Thyroid gland (tissue), 4 donors: ENCODE measurements around the gene TMEM175. TPM values are rescaled to one million over a fixed set of nuclear protein-coding genes. Genes with fewer than 3 reads are reported as not detected.

Experiments
- DNase-seq, 2 donors: peaks; one replicate each; pipeline ENCODE4 v3.0.0-alpha.2; 2019
- H3K27ac ChIP-seq, 3 donors: fragments of 200-600 bp; sonication (generic); 1 replicate in 2 of 3; 2 replicates in 1 of 3; pipeline ENCODE4 v1.5.1; 2016 to 2019; ENCODE audit warnings: mild to moderate bottlenecking in 1 of 3, moderate library complexity in 1 of 3
- H3K27me3 ChIP-seq: fragments of 200-600 bp; sonication (generic); one replicate; pipeline ENCODE4 v1.5.1; 2019
- H3K36me3 ChIP-seq, 2 donors: fragments of 200-600 bp; sonication (generic); one replicate each; pipeline ENCODE4 v1.5.1; 2016 to 2019
- H3K4me1 ChIP-seq, 2 donors: fragments of 200-600 bp; sonication (generic); one replicate each; pipeline ENCODE4 v1.5.1; 2017 to 2019
- H3K4me3 ChIP-seq, 3 donors: fragments of 200-600 bp; sonication (generic); replicated peaks in 1 of 3; 1 replicate in 2 of 3; 2 replicates in 1 of 3; pipeline ENCODE4 v1.5.1; 2016; ENCODE audit warnings: mild to moderate bottlenecking in 1 of 3
- H3K9me3 ChIP-seq: fragments of 200-600 bp; sonication (generic); one replicate; pipeline ENCODE4 v1.5.1; 2017
- POLR2A ChIP-seq, 2 donors: fragments of 450-650 bp; IDR thresholded peaks; one replicate each; pipeline ENCODE4 v1.6.1; 2017; ENCODE audit warnings: antibody characterized with exemption in 2 of 2, mild to moderate bottlenecking in 2 of 2, moderate library complexity in 1 of 2
- WGBS, 2 donors: methylation state at CpG; one replicate each; pipeline ENCODE4 v1.1.5; 2017; 5-methylcytosine and 5-hydroxymethylcytosine counted together
- intact Hi-C: fragments of 100-400 bp; cut with DNase I; formaldehyde crosslinking; loops from one replicate; pipeline ENCODE4 v1.15.1; 2023
- total RNA-seq, 4 donors: library from RNA; depleted of rRNA; stranded (reverse); fragments of >200 nt; gene quantifications; one replicate each; pipeline ENCODE4 v1.2.3, GENCODE V29; 2016
- TF ChIP-seq, protein P1 (sequence below), 6 experiments: fragments of 200-600 bp in 3 of 6; fragments of 450-650 bp in 3 of 6; sonication (generic) in 3 of 6; IDR thresholded peaks; one replicate each; pipeline ENCODE4 v1.5.1; 2016 to 2019; ENCODE audit warnings: antibody characterized with exemption in 6 of 6, mild to moderate bottlenecking in 2 of 6, inconsistent platforms in 1 of 6, moderate library complexity in 1 of 6

Gene TMEM175
- total RNA-seq, 4 donors from 2014 or later: 33.6 to 63.9 (median 40.4) TPM

GRCh38 chr4:962231-963208 is 30.3 kb downstream of the TMEM175 start:
- Histone ChIP-seq H3K4me1 (no peaks in the 10 kb centered on the region), H3K4me3 (no peak overlapping the region), H3K27ac (no peak overlapping the region), H3K36me3 (peaks cover 8 to 18% of the 10 kb centered on the region in 2 donors), H3K9me3 (no peaks in the 10 kb centered on the region), H3K27me3 (no peaks in the 10 kb centered on the region)
- intact Hi-C loops: no loop called here
- DNase-seq: no peak
- no peak for TF ChIP-seq POLR2A (IDR thresholded peaks at IDR 0.05)
- TF ChIP-seq, protein P1, sequence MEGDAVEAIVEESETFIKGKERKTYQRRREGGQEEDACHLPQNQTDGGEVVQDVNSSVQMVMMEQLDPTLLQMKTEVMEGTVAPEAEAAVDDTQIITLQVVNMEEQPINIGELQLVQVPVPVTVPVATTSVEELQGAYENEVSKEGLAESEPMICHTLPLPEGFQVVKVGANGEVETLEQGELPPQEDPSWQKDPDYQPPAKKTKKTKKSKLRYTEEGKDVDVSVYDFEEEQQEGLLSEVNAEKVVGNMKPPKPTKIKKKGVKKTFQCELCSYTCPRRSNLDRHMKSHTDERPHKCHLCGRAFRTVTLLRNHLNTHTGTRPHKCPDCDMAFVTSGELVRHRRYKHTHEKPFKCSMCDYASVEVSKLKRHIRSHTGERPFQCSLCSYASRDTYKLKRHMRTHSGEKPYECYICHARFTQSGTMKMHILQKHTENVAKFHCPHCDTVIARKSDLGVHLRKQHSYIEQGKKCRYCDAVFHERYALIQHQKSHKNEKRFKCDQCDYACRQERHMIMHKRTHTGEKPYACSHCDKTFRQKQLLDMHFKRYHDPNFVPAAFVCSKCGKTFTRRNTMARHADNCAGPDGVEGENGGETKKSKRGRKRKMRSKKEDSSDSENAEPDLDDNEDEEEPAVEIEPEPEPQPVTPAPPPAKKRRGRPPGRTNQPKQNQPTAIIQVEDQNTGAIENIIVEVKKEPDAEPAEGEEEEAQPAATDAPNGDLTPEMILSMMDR (IDR thresholded peaks at IDR 0.05): no peak
- 90 to 91% methylated on average over 23 to 34 of the region's 54 CpGs for WGBS, 2 donors

DNA sequence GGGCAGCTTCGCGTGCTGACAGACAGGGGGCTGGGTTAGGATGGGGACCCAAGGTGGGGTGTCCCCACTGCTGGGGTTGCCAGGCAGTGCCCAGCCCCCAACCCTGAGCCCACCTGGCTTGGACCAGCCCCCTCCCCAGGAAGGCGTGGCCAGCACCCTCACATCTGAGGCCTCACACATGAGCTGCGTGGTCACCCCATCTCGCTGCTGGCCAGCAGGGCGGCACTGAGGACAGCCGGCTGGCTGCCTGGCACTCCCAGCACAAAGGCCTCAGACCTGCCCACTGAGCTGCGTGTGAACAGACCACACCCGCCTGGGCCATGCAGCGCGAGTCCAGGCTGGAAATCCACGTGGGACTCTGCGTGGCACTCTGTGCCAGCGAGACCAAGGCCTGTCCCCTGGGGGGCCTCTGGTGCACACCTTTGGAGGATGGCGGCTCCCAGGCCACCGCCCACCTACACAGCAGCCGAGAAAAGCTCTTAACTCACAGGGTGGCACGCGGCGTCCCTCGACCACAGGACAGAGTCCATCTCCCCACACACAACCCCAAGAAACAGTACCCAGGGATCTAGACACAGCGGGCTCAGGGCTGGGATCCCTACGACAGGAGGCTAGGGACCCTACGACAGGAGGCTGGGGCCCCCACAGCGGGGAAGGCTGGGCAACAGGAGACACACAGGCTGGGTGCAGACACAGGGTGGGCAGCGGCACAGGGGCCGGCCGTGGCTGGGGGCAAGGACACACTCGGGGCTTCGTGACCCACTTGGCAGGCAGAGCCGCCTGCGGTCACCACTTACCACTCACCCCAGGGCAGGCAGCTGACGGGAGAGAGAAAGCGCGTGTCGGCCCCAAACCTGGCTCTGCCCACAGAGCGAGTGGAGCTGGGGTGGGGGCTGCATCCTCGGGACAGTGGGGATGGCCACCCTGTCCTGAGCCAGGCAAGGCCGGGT is 31.3 kb downstream of the TMEM175 start:
- TF ChIP-seq, protein P1 (IDR thresholded peaks at IDR 0.05): no peak
- no peak for TF ChIP-seq POLR2A (IDR thresholded peaks at IDR 0.05)
- no peak overlapping the region for H3K27ac ChIP-seq
- peaks cover 8 to 12% of the 10 kb centered on the region in 2 donors for H3K36me3 ChIP-seq
- peaks cover 0 to 4% of the 10 kb centered on the region in 2 donors for H3K4me1 ChIP-seq
- 94 to 96% methylated on average over 9 to 24 of the region's 39 CpGs for WGBS, 2 donors
- no peaks in the 10 kb centered on the region for H3K9me3 ChIP-seq
- intact Hi-C loops: no loop called here
- no peak overlapping the region for H3K4me3 ChIP-seq
- no peaks in the 10 kb centered on the region for H3K27me3 ChIP-seq
- no peak for DNase-seq

DNA sequence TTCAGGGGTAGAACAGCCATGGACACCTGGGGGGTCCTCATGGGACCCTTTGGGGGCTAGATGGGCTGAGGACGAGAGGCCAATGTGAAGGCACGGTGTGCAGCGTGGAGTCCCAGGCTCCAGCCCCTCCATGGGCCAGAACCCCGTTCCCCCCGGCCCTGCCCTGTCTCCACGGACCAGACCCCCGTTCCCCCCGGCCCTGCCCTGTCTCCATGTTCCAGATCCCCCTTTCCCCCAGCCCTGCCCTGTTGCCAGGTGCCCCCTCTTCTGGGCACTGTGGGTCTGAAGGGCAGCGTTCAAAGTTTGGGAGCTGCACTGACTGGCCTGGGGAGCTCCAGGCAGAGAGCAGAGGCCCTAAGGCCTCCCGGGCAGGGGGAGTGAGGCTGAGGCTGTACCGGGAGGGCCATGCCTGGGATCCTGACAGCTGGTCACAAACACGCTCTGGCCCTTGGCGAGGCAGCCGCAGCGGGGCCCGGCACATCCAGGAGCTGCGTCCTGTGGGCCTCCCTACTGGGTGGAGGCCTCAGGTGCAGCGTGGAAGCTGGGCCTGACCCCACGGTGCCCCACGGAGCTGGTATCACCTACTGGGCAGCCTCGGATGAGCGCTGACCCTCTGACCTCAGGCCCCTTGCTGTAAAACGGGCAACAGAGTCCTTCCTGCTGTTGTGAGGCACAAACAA is 32.2 kb downstream of the TMEM175 start:
- Histone ChIP-seq H3K27me3 (no peaks in the 10 kb centered on the region), H3K36me3 (peaks cover 8 to 11% of the 10 kb centered on the region in 2 donors), H3K4me1 (peaks cover 0 to 4% of the 10 kb centered on the region in 2 donors), H3K27ac (no peak overlapping the region), H3K9me3 (no peaks in the 10 kb centered on the region), H3K4me3 (no peak overlapping the region)
- TF ChIP-seq, protein P1 (IDR thresholded peaks at IDR 0.05): no peak
- TF ChIP-seq POLR2A (IDR thresholded peaks at IDR 0.05): no peak
- intact Hi-C loops: no loop called here
- 83 to 91% methylated on average over 14 to 15 of the region's 23 CpGs for WGBS, 2 donors
- DNase-seq: no peak

GRCh38 chr4:965048-965765 is 32.9 kb downstream of the TMEM175 start:
- 92% methylated on average over 5 to 22 of the region's 26 CpGs for WGBS, 2 donors
- TF ChIP-seq POLR2A (IDR thresholded peaks at IDR 0.05): no peak
- TF ChIP-seq, protein P1 (IDR thresholded peaks at IDR 0.05): no peak
- Histone ChIP-seq H3K4me3 (no peak overlapping the region), H3K27me3 (no peaks in the 10 kb centered on the region), H3K36me3 (peaks cover 8 to 11% of the 10 kb centered on the region in 2 donors), H3K4me1 (peaks cover 0 to 4% of the 10 kb centered on the region in 2 donors), H3K27ac (no peak overlapping the region), H3K9me3 (no peaks in the 10 kb centered on the region)
- intact Hi-C loops: no loop called here
- DNase-seq: no peak
